Breast epithelium (tissue), 4 donors: ENCODE data around the gene PEX16. TPM values are rescaled to one million over a fixed set of nuclear protein-coding genes. Genes with fewer than 3 reads are reported as not detected.

ENCODE experiments used
- DNase-seq, 2 donors: peaks; one replicate each; pipeline ENCODE4 v3.0.0-alpha.2; 2019; ENCODE audit warnings: low spot score in 2 of 2
- H3K27ac ChIP-seq, 2 donors: fragments of 200-600 bp; sonication (generic) in 1 of 2; one replicate each; pipeline ENCODE4 v1.5.1; 2016 to 2019; ENCODE audit warnings: mild to moderate bottlenecking in 1 of 2
- H3K27me3 ChIP-seq, 2 donors: fragments of 200-600 bp; sonication (generic) in 1 of 2; one replicate each; pipeline versions ENCODE4 v1.5.1 to v1.6.0; 2017 to 2019; ENCODE audit warnings: control low read depth in 1 of 2, mild to moderate bottlenecking in 1 of 2
- H3K36me3 ChIP-seq: fragments of 200-600 bp; one replicate; pipeline ENCODE4 v1.5.1; 2019
- H3K4me1 ChIP-seq, 2 donors: fragments of 200-600 bp; sonication (generic); one replicate each; pipeline ENCODE4 v1.5.1; 2016 to 2019; ENCODE audit warnings: control low read depth in 1 of 2
- H3K4me3 ChIP-seq, 3 donors: fragments of 200-600 bp; sonication (generic); 1 replicate in 2 of 3; 2 replicates in 1 of 3; pipeline ENCODE4 v1.5.1; 2016 to 2019; ENCODE audit warnings: mild to moderate bottlenecking in 3 of 3, moderate library complexity in 2 of 3
- H3K9me3 ChIP-seq, 2 donors: fragments of 200-600 bp; sonication (generic) in 1 of 2; one replicate each; pipeline ENCODE4 v1.5.1; 2016 to 2019; ENCODE audit warnings: control low read depth in 1 of 2
- CTCF ChIP-seq, 3 donors: fragments of 450-650 bp; IDR thresholded peaks; one replicate each; pipeline ENCODE4 v1.5.1; 2016 to 2017; ENCODE audit warnings: antibody characterized with exemption in 3 of 3, mild to moderate bottlenecking in 3 of 3, moderate library complexity in 3 of 3
- POLR2A ChIP-seq: fragments of 450-650 bp; IDR thresholded peaks from one replicate; pipeline ENCODE4 v1.6.1; 2016; ENCODE audit warnings: antibody characterized with exemption, mild to moderate bottlenecking, moderate library complexity
- POLR2AphosphoS5 ChIP-seq, 3 donors: sonication (generic); formaldehyde crosslinking; IDR thresholded peaks; one replicate each; pipeline ENCODE4 v1.6.1; 2017; ENCODE audit warnings: antibody characterized with exemption in 3 of 3
- intact Hi-C: fragments of 100-400 bp; cut with DNase I; formaldehyde crosslinking; loops from one replicate; pipeline ENCODE4 v1.15.1; 2023; ENCODE audit warnings: low total_unique reads
- total RNA-seq, 3 donors: library from RNA; depleted of rRNA; stranded (reverse); fragments of >200 nt; gene quantifications; one replicate each; pipeline ENCODE4 v1.1.0, GENCODE V29; 2016

PEX16 gene
- total RNA-seq, 3 donors from 2014 or later = 22.1 to 32.8 (median 25.6) TPM

- intact Hi-C loops = no loop called here
- Histone ChIP-seq H3K27ac (no peak overlapping the region), H3K9me3 (no peaks in the 10 kb centered on the region), H3K27me3 (no peaks in the 10 kb centered on the region), H3K36me3 (no peaks in the 10 kb centered on the region), H3K4me3 (no peak overlapping the region), H3K4me1 (no peaks in the 10 kb centered on the region)
- no peak for DNase-seq
- TF ChIP-seq POLR2A (no peak), POLR2AphosphoS5 (IDR thresholded peaks at IDR 0.05) (no peak), CTCF (IDR thresholded peaks at IDR 0.05) (no peak)
Measured at GRCh38 chr11:45941285-45941684, 23.6 kb upstream of the PEX16 start.

GRCh38 chr11:45939836-45940235 lies 22.2 kb upstream of the PEX16 start:
- H3K27me3 ChIP-seq = no peaks in the 10 kb centered on the region
- H3K4me3 ChIP-seq = no peak overlapping the region
- no peaks in the 10 kb centered on the region for H3K9me3 ChIP-seq
- TF ChIP-seq CTCF (IDR thresholded peaks at IDR 0.05) (no peak), POLR2A (no peak), POLR2AphosphoS5 (IDR thresholded peaks at IDR 0.05) (no peak)
- intact Hi-C loops = no loop called here
- no peak for DNase-seq
- peak overlapping the region in 1 of 2 donors; percentile 29 for H3K27ac ChIP-seq
- H3K36me3 ChIP-seq = no peaks in the 10 kb centered on the region
- no peaks in the 10 kb centered on the region for H3K4me1 ChIP-seq

- H3K4me1 ChIP-seq = peaks cover 0 to 8% of the 10 kb centered on the region in 2 donors
- intact Hi-C loops = no loop called here
- H3K36me3 ChIP-seq = no peaks in the 10 kb centered on the region
- H3K27me3 ChIP-seq = no peaks in the 10 kb centered on the region
- TF ChIP-seq CTCF (IDR thresholded peaks at IDR 0.05) (no peak), POLR2A (no peak), POLR2AphosphoS5 (IDR thresholded peaks at IDR 0.05) (no peak)
- no peak overlapping the region for H3K4me3 ChIP-seq
- no peak for DNase-seq
- H3K27ac ChIP-seq = no peak overlapping the region
- H3K9me3 ChIP-seq = no peaks in the 10 kb centered on the region
Measured at GRCh38 chr11:45937916-45938315, 20.2 kb upstream of the PEX16 start.

GRCh38 chr11:45936511-45937054 lies 18.9 kb upstream of the PEX16 start:
- TF ChIP-seq POLR2AphosphoS5 (IDR thresholded peaks at IDR 0.05) = no peak
- TF ChIP-seq POLR2A = no peak
- no peak for TF ChIP-seq CTCF (IDR thresholded peaks at IDR 0.05)

GRCh38 chr11:45935349-45936064 lies 17.8 kb upstream of the PEX16 start:
- H3K4me3 ChIP-seq = no peak overlapping the region
- intact Hi-C loops = no loop called here
- H3K36me3 ChIP-seq = no peaks in the 10 kb centered on the region

More at GRCh38 chr11:45936511-45937054, 18.9 kb upstream of the PEX16 start:
- no peak overlapping the region for H3K4me3 ChIP-seq
- H3K27me3 ChIP-seq = no peaks in the 10 kb centered on the region
- H3K36me3 ChIP-seq = no peaks in the 10 kb centered on the region
- DNase-seq = no peak
- H3K9me3 ChIP-seq = no peaks in the 10 kb centered on the region
- peaks cover 0 to 8% of the 10 kb centered on the region in 2 donors for H3K4me1 ChIP-seq
- H3K27ac ChIP-seq = no peak overlapping the region
- intact Hi-C loops = no loop called here

More at GRCh38 chr11:45935349-45936064, 17.8 kb upstream of the PEX16 start:
- H3K27me3 ChIP-seq = no peaks in the 10 kb centered on the region
- H3K27ac ChIP-seq = peak overlapping the region in 1 of 2 donors; percentile 11
- DNase-seq = no peak
- H3K9me3 ChIP-seq = no peaks in the 10 kb centered on the region
- peaks cover 0 to 8% of the 10 kb centered on the region in 2 donors for H3K4me1 ChIP-seq
- TF ChIP-seq POLR2A = no peak
- no peak for TF ChIP-seq POLR2AphosphoS5 (IDR thresholded peaks at IDR 0.05)
- TF ChIP-seq CTCF (IDR thresholded peaks at IDR 0.05) = no peak
